SK-MEL-5 (cell line): Measurements from ENCODE around the gene LMBR1. TPM values are rescaled to one million over a fixed set of nuclear protein-coding genes. Genes with fewer than 3 reads are reported as not detected.
"Not testable (repeated sequence)": the region's sequence is repeated elsewhere in the genome, so short reads cannot be mapped to it uniquely, and the experiment has no call there.

Source experiments
- DNase-seq: peaks from one replicate; pipeline ENCODE4 v3.0.0-alpha.2; 2016; ENCODE audit warnings: low read depth, low spot score
- in situ Hi-C: cut with HindIII; loops from 2 replicates; pipeline ENCODE4 v1.10.0; 2016; ENCODE audit warnings: low sequenced_read_pairs, high pct_unique_total_duplicates, low pct_unique_long_range_greater_than_20kb
- total RNA-seq: library from RNA; depleted of rRNA; stranded (reverse); fragments of >200 nt; shearing (Covaris generic); gene quantifications from 2 replicates; pipeline ENCODE4 v1.2.3, GENCODE V29; 2014

LMBR1 gene
- total RNA-seq, 1 experiment from 2014 or later: 67.9 TPM

- DNase-seq: no peak
- in situ Hi-C loops: no loop called here
These were observed 60.6 kb downstream of the LMBR1 start for GRCh38 chr7:156832195-156832877.

GRCh38 chr7:156829669-156830336, 63.2 kb downstream of the LMBR1 start:
- in situ Hi-C loops: loop anchor here (10.0 kb wide), 1 partner anchor 335 kb away; no protein-coding TSS in a partner anchor
- DNase-seq: no peak

GRCh38 chr7:156827587-156828203, 65.3 kb downstream of the LMBR1 start:
- DNase-seq: peak; percentile 55
- in situ Hi-C loops: loop anchor here (10.0 kb wide), 1 partner anchor 333 kb away; no protein-coding TSS in a partner anchor

GRCh38 chr7:156823435-156823834, 69.5 kb downstream of the LMBR1 start:
- no peak for DNase-seq
- in situ Hi-C loops: loop anchor here (10.0 kb wide), 1 partner anchor 329 kb away; no protein-coding TSS in a partner anchor

- in situ Hi-C loops: loop anchor here (10.0 kb wide), 1 partner anchor 326 kb away; no protein-coding TSS in a partner anchor
- peak; percentile 36 for DNase-seq
These were observed 72.4 kb downstream of the LMBR1 start for GRCh38 chr7:156820445-156821063.

GRCh38 chr7:156819733-156820295, 73.2 kb downstream of the LMBR1 start:
- no peak for DNase-seq
- in situ Hi-C loops: loop anchor here (10.0 kb wide), 1 partner anchor 325 kb away; no protein-coding TSS in a partner anchor

GRCh38 chr7:156818133-156818532, 74.8 kb downstream of the LMBR1 start:
- no peak for DNase-seq
- in situ Hi-C loops: no loop called here

GRCh38 chr7:156816943-156817572, 75.9 kb downstream of the LMBR1 start:
- in situ Hi-C loops: no loop called here
- DNase-seq: peak; percentile 50

- in situ Hi-C loops: no loop called here
These were observed 81.3 kb downstream of the LMBR1 start for GRCh38 chr7:156811706-156812105.

GRCh38 chr7:156803656-156804055, 89.3 kb downstream of the LMBR1 start:
- in situ Hi-C loops, DNase-seq: not testable (repeated sequence)

More at GRCh38 chr7:156811706-156812105, 81.3 kb downstream of the LMBR1 start:
- no peak for DNase-seq

- in situ Hi-C loops: no loop called here
These were observed 90.8 kb downstream of the LMBR1 start for GRCh38 chr7:156802214-156802613.

GRCh38 chr7:156795415-156795814, 97.6 kb downstream of the LMBR1 start:
- in situ Hi-C loops: no loop called here
- no peak for DNase-seq

More at GRCh38 chr7:156802214-156802613, 90.8 kb downstream of the LMBR1 start:
- no peak for DNase-seq

GRCh38 chr7:156793334-156793733, 99.6 kb downstream of the LMBR1 start:
- no peak for DNase-seq
- in situ Hi-C loops: no loop called here

- in situ Hi-C loops: no loop called here
- DNase-seq: no peak
These were observed 100.4 kb downstream of the LMBR1 start for GRCh38 chr7:156792611-156793010.

- in situ Hi-C loops: no loop called here
- DNase-seq: no peak
These were observed 101.7 kb downstream of the LMBR1 start for GRCh38 chr7:156791241-156791640.

GRCh38 chr7:156790264-156790663, 102.7 kb downstream of the LMBR1 start:
- DNase-seq: no peak
- in situ Hi-C loops: no loop called here

GRCh38 chr7:156785998-156786543, 106.9 kb downstream of the LMBR1 start:
- in situ Hi-C loops: no loop called here
- no peak for DNase-seq
